ENCODE results near the gene CTNND2. TPM values are rescaled to one million over a fixed set of nuclear protein-coding genes. Genes with fewer than 3 reads are reported as not detected.

The CTNND2 gene
- total and polyA plus RNA-seq, 4 donors, result 0.30 to 2.2 (median 0.71) TPM

- DNase-seq, result no peak
- no peaks in the 10 kb centered on the region for H3K36me3 ChIP-seq (ENCODE audit: control insufficient read depth in 4 of 4, insufficient read depth in 4 of 4, low read length in 4 of 4)
- no peaks in the 10 kb centered on the region for H3K4me1 ChIP-seq (ENCODE audit: control insufficient read depth in 5 of 5, insufficient read depth in 5 of 5, low read length in 5 of 5)
- no peaks in the 10 kb centered on the region for H3K27me3 ChIP-seq (ENCODE audit: control insufficient read depth in 3 of 3, insufficient read depth in 3 of 3, low read length in 2 of 3)
- H3K27ac ChIP-seq (ENCODE audit: low read depth in 1 of 2, low read length in 1 of 2), result no peak overlapping the region
- TF ChIP-seq CTCF (IDR thresholded peaks at IDR 0.05; ENCODE audit: control extremely low read depth, extremely low read depth), result no peak
- H3K9me3 ChIP-seq (ENCODE audit: control insufficient read depth in 4 of 4, insufficient read depth in 3 of 4, low read length in 3 of 4), result no peaks in the 10 kb centered on the region
- H3K4me3 ChIP-seq, result no peak overlapping the region
- WGBS, 2 donors, result 85 to 89% methylated on average over 3 of the region's 3 CpGs
- no peak for ATAC-seq (ENCODE audit: insufficient read depth, low FRiP score)
- H3K9ac ChIP-seq (ENCODE audit: insufficient read depth in 1 of 2, low read length in 2 of 2), result no peak overlapping the region
Observed at GRCh38 chr5:11038772-11039171, 865.5 kb downstream of the CTNND2 start.

DNA sequence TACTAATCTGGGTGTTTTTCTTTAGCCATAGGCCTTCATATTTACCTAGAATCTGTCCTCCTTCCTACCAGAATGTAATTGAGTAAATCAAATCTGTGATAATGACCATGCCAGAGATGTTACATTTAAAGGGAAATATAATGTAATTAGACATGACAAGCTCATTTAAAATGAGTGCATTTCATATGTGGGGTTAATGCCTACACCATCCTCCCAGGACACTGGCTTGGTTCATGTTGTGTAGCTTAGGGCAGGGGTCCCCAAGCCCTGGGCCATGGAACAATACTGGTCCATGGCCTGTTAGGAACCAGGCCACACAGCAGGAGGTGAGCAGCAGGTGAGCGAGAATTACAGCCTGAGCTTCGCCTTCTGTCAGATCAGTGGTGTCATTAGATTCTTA is 866.3 kb downstream of the CTNND2 start:
- ATAC-seq (ENCODE audit: insufficient read depth, low FRiP score) (no peak), DNase-seq (no peak)
- no peak for TF ChIP-seq CTCF (IDR thresholded peaks at IDR 0.05; ENCODE audit: control extremely low read depth, extremely low read depth)
- no peaks in the 10 kb centered on the region for H3K4me1 ChIP-seq (ENCODE audit: control insufficient read depth in 5 of 5, insufficient read depth in 5 of 5, low read length in 5 of 5)
- H3K27ac ChIP-seq (ENCODE audit: low read depth in 1 of 2, low read length in 1 of 2), result no peak overlapping the region
- H3K9me3 ChIP-seq (ENCODE audit: control insufficient read depth in 4 of 4, insufficient read depth in 3 of 4, low read length in 3 of 4), result no peaks in the 10 kb centered on the region
- no peak overlapping the region for H3K4me3 ChIP-seq
- 87 to 100% methylated on average over 2 of the region's 2 CpGs for WGBS, 2 donors
- H3K9ac ChIP-seq (ENCODE audit: insufficient read depth in 1 of 2, low read length in 2 of 2), result no peak overlapping the region
- no peaks in the 10 kb centered on the region for H3K27me3 ChIP-seq (ENCODE audit: control insufficient read depth in 3 of 3, insufficient read depth in 3 of 3, low read length in 2 of 3)
- H3K36me3 ChIP-seq (ENCODE audit: control insufficient read depth in 4 of 4, insufficient read depth in 4 of 4, low read length in 4 of 4), result no peaks in the 10 kb centered on the region

GRCh38 chr5:11037080-11037479 is 867.2 kb downstream of the CTNND2 start:
- Histone ChIP-seq H3K27ac (ENCODE audit: low read depth in 1 of 2, low read length in 1 of 2) (no peak overlapping the region), H3K9ac (ENCODE audit: insufficient read depth in 1 of 2, low read length in 2 of 2) (no peak overlapping the region), H3K4me3 (no peak overlapping the region), H3K4me1 (ENCODE audit: control insufficient read depth in 5 of 5, insufficient read depth in 5 of 5, low read length in 5 of 5) (no peaks in the 10 kb centered on the region), H3K9me3 (ENCODE audit: control insufficient read depth in 4 of 4, insufficient read depth in 3 of 4, low read length in 3 of 4) (no peaks in the 10 kb centered on the region), H3K27me3 (ENCODE audit: control insufficient read depth in 3 of 3, insufficient read depth in 3 of 3, low read length in 2 of 3) (no peaks in the 10 kb centered on the region), H3K36me3 (ENCODE audit: control insufficient read depth in 4 of 4, insufficient read depth in 4 of 4, low read length in 4 of 4) (no peaks in the 10 kb centered on the region)
- DNase-seq, result no peak
- ATAC-seq (ENCODE audit: insufficient read depth, low FRiP score), result no peak
- no peak for TF ChIP-seq CTCF (IDR thresholded peaks at IDR 0.05; ENCODE audit: control extremely low read depth, extremely low read depth)
- WGBS, 2 donors, result 88 to 89% methylated on average over 6 of the region's 6 CpGs

DNA sequence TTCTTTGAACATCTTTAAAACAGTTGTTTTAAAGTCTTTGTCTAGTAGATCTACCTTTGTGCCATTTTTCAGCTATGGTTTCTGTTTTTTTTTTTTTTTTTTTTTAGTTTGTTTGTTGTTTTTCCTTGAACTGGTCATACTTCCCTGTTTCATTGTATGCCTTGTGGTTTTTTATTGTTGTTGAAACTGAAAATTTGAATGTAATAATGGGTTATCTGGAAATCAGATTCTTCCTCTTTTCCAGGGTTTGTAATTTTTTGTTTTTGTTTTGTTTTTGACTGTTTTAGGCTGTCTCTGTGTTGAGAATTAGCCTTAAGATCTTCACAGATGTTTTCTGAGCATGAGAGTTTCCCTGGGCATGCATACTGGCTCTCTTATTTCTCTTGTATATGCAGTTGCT is 873.6 kb downstream of the CTNND2 start:
- ATAC-seq (ENCODE audit: insufficient read depth, low FRiP score) (no peak), DNase-seq (no peak)
- peaks cover 0 to 3% (median 1%) of the 10 kb centered on the region in 4 donors for H3K9me3 ChIP-seq (ENCODE audit: control insufficient read depth in 4 of 4, insufficient read depth in 3 of 4, low read length in 3 of 4)
- H3K4me3 ChIP-seq, result no peak overlapping the region
- TF ChIP-seq CTCF (IDR thresholded peaks at IDR 0.05; ENCODE audit: control extremely low read depth, extremely low read depth), result no peak
- no peaks in the 10 kb centered on the region for H3K27me3 ChIP-seq (ENCODE audit: control insufficient read depth in 3 of 3, insufficient read depth in 3 of 3, low read length in 2 of 3)
- H3K9ac ChIP-seq (ENCODE audit: insufficient read depth in 1 of 2, low read length in 2 of 2), result no peak overlapping the region
- no peaks in the 10 kb centered on the region for H3K4me1 ChIP-seq (ENCODE audit: control insufficient read depth in 5 of 5, insufficient read depth in 5 of 5, low read length in 5 of 5)
- H3K36me3 ChIP-seq (ENCODE audit: control insufficient read depth in 4 of 4, insufficient read depth in 4 of 4, low read length in 4 of 4), result no peaks in the 10 kb centered on the region
- no peak overlapping the region for H3K27ac ChIP-seq (ENCODE audit: low read depth in 1 of 2, low read length in 1 of 2)
